Fibroblast of peridontal ligament (primary cell): ENCODE data around the gene VPS13D.
"Not testable (repeated sequence)": the region's sequence is repeated elsewhere in the genome, so short reads cannot be mapped to it uniquely, and the experiment has no call there.

Experiments
- DNase-seq: peaks from one replicate; pipeline ENCODE4 v3.0.0-alpha.2; 2010; ENCODE audit errors: extremely low read depth

VPS13D gene

GRCh38 chr1:12467570-12468286 is 237.9 kb downstream of the VPS13D start:
- peak; percentile 85 for DNase-seq

- DNase-seq: no peak
Observed at GRCh38 chr1:12468323-12468722, 238.5 kb downstream of the VPS13D start.

- no peak for DNase-seq
Observed at GRCh38 chr1:12469493-12469892, 239.7 kb downstream of the VPS13D start.

- no peak for DNase-seq
Observed at GRCh38 chr1:12469990-12470389, 240.2 kb downstream of the VPS13D start.

- not testable (repeated sequence) for DNase-seq
Observed at GRCh38 chr1:12470916-12471315, 241.1 kb downstream of the VPS13D start.

GRCh38 chr1:12472156-12472797 is 242.4 kb downstream of the VPS13D start:
- DNase-seq: no peak

GRCh38 chr1:12472798-12473551 is 243.1 kb downstream of the VPS13D start:
- no peak for DNase-seq

GRCh38 chr1:12473596-12474362 is 243.9 kb downstream of the VPS13D start:
- no peak for DNase-seq

- no peak for DNase-seq
Observed at GRCh38 chr1:12475101-12475500, 245.3 kb downstream of the VPS13D start.

- DNase-seq: no peak
Observed at GRCh38 chr1:12475530-12475934, 245.7 kb downstream of the VPS13D start.

GRCh38 chr1:12475947-12476346 is 246.1 kb downstream of the VPS13D start:
- DNase-seq: no peak

- no peak for DNase-seq
Observed at GRCh38 chr1:12477314-12477713, 247.5 kb downstream of the VPS13D start.

- DNase-seq: peak; percentile 100
Observed at GRCh38 chr1:12477936-12478611, 248.2 kb downstream of the VPS13D start.

- no peak for DNase-seq
Observed at GRCh38 chr1:12478612-12478985, 248.8 kb downstream of the VPS13D start.

- DNase-seq: no peak
Observed at GRCh38 chr1:12479311-12479710, 249.5 kb downstream of the VPS13D start.

GRCh38 chr1:12480041-12480440 is 250.2 kb downstream of the VPS13D start:
- no peak for DNase-seq

GRCh38 chr1:12480748-12481362 is 251.0 kb downstream of the VPS13D start:
- peak; percentile 90 for DNase-seq

GRCh38 chr1:12481928-12482327 is 252.1 kb downstream of the VPS13D start:
- DNase-seq: no peak

- no peak for DNase-seq
Observed at GRCh38 chr1:12482988-12483387, 253.2 kb downstream of the VPS13D start.

- DNase-seq: peak; percentile 80
Observed at GRCh38 chr1:12485231-12486058, 255.6 kb downstream of the VPS13D start.
